Ovary (tissue), 3 donors: Measurements from ENCODE around the gene MCM7.

Experiments
- CTCF ChIP-seq, 3 donors: fragments of 450-650 bp in 2 of 3; fragments of 200-600 bp in 1 of 3; IDR thresholded peaks; one replicate each; pipeline versions ENCODE4 v1.5.1 to v1.8.0; 2016 to 2022; ENCODE audit warnings: antibody characterized with exemption in 3 of 3, mild to moderate bottlenecking in 1 of 3
- EP300 ChIP-seq: sonication (generic); formaldehyde crosslinking; IDR thresholded peaks from one replicate; pipeline ENCODE4 v1.6.1; 2017; ENCODE audit warnings: antibody characterized with exemption
- POLR2A ChIP-seq: fragments of 450-650 bp; IDR thresholded peaks from one replicate; pipeline ENCODE4 v1.6.1; 2017; ENCODE audit warnings: antibody characterized with exemption, mild to moderate bottlenecking, moderate library complexity
- donor health status: DM: no; HTN: no; CAD: no.

DNA sequence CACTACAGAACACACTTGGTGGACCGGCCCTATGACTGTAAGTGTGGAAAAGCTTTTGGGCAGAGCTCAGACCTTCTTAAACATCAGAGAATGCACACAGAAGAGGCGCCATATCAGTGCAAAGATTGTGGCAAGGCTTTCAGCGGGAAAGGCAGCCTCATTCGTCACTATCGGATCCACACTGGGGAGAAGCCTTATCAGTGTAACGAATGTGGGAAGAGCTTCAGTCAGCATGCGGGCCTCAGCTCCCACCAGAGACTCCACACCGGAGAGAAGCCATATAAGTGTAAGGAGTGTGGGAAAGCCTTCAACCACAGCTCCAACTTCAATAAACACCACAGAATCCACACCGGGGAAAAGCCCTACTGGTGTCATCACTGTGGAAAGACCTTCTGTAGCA is 37.0 kb downstream of the MCM7 start:
- no peak for TF ChIP-seq CTCF (IDR thresholded peaks at IDR 0.05)
- TF ChIP-seq EP300, result no peak
- no peak for TF ChIP-seq POLR2A
